ENCODE results near the gene PRR3. TPM values are rescaled to one million over a fixed set of nuclear protein-coding genes. Genes with fewer than 3 reads are reported as not detected.

The PRR3 gene
- total and polyA plus RNA-seq, 2 of the 4 experiments (the other 2 are of a cell fraction): 7.2 to 17.3 TPM

GRCh38 chr6:30601436-30601814 lies 44.3 kb downstream of the PRR3 start:
- Histone ChIP-seq H3K36me3 (ENCODE audit: control insufficient read depth, insufficient read depth, low read length) (peaks cover 60% of the 10 kb centered on the region), H2BK20ac (ENCODE audit: low read depth, low read length) (no peak overlapping the region)
- CTCF ChIA-PET: no interaction called here

More at GRCh38 chr6:30601436-30601814, 44.3 kb downstream of the PRR3 start:
- Histone ChIP-seq H4K91ac (ENCODE audit: insufficient read depth, low read depth, low read length) (no peak overlapping the region), H3K18ac (ENCODE audit: low read depth, low read length) (no peak overlapping the region), H2AK9ac (replicated peaks; ENCODE audit: low read depth, low read length, poor library complexity) (no peak overlapping the region), H3K27ac (ENCODE audit: insufficient read depth, low read length) (no peak overlapping the region), H3K4me3 (ENCODE audit: insufficient read depth, low read depth, low read length) (no peak overlapping the region), H2BK15ac (ENCODE audit: low read depth, low read length) (no peak overlapping the region), H3K23ac (ENCODE audit: low read depth, low read length) (no peak overlapping the region), H3K4me1 (ENCODE audit: control insufficient read depth, insufficient read depth, low read length) (no peaks in the 10 kb centered on the region), H3K79me1 (ENCODE audit: low read depth in 1 of 2, low read length in 2 of 2) (peaks cover 9 to 41% of the 10 kb centered on the region in 2 experiments; a peak in 3 of 4 replicates), H3K14ac (replicated peaks; ENCODE audit: low read depth, low read length) (no peak overlapping the region), H3K27me3 (ENCODE audit: control insufficient read depth, insufficient read depth, low read length) (no peaks in the 10 kb centered on the region), H3K56ac (ENCODE audit: extremely low read depth, insufficient read depth, low read length) (no peak overlapping the region), H3K9me3 (ENCODE audit: control insufficient read depth, insufficient read depth, low read length) (no peaks in the 10 kb centered on the region), H4K8ac (ENCODE audit: low read depth in 2 of 2, low read length in 2 of 2) (no peak overlapping the region), H3K9me1 (ENCODE audit: insufficient read depth, low read length) (0 out of 2 replicates have a peak, but pooled peaks cover 5% of the 10 kb centered on the region), H3K4me2 (ENCODE audit: low read depth, low read length) (no peak overlapping the region), H2AFZ (replicated peaks; ENCODE audit: low read length, poor library complexity) (no peak overlapping the region), H3K4ac (ENCODE audit: low read depth, low read length) (no peak overlapping the region), H3K9ac (ENCODE audit: low read depth, low read length) (no peak overlapping the region), H4K5ac (ENCODE audit: low read depth, low read length) (no peak overlapping the region), H2AK5ac (ENCODE audit: low read depth, low read length) (no peak overlapping the region), H2BK120ac (ENCODE audit: low read depth, low read length) (no peak overlapping the region), H4K20me1 (ENCODE audit: insufficient read depth, low read length) (peaks cover 56% of the 10 kb centered on the region), H2BK5ac (ENCODE audit: low read depth, low read length, poor library complexity, severe bottlenecking) (no peak overlapping the region)
- no TSS peak for BruUV-seq (replicated peaks)
- dilution Hi-C loops (cut with HindIII; ENCODE audit: low sequenced_read_pairs, unreplicated experiment) (no loop called here), intact Hi-C loops (cut with micrococcal nuclease) (no loop called here), in situ Hi-C loops (cut with MboI; ENCODE audit: low sequenced_read_pairs) (no loop called here)
- WGBS, 2 experiments (ENCODE audit: extremely low coverage in 2 of 2, insufficient read length in 1 of 2): 86% methylated on average over 1 of the region's 6 CpGs; no CpG with 5 or more reads in 1 of the 2 experiments
- ATAC-seq (ENCODE audit: low read depth): no peak
- no peak for DNase-seq
- POLR2A ChIA-PET (ENCODE audit: unreplicated experiment): interaction anchor here (2.2 kb wide), 1 partner anchor 14 kb away, joined by 8 read pairs; no protein-coding TSS in a partner anchor
- TF ChIP-seq RCOR1 (IDR thresholded peaks at IDR 0.05; ENCODE audit: insufficient replicate concordance, low read length) (no peak), MXI1 (IDR thresholded peaks at IDR 0.05; ENCODE audit: borderline replicate concordance, low read depth, low read length) (no peak), RAD21 (IDR thresholded peaks at IDR 0.05; ENCODE audit: low read length) (no peak), BHLHE40 (IDR thresholded peaks at IDR 0.05; ENCODE audit: low read depth, low read length) (no peak), FOS (IDR thresholded peaks at IDR 0.05; ENCODE audit: low read depth, low read length) (no peak), POLR2A (IDR thresholded peaks at IDR 0.05; ENCODE audit: low read depth, low read length) (no peak), NFE2L2 (IDR thresholded peaks at IDR 0.05; ENCODE audit: low read depth, low read length) (no peak), SMC3 (IDR thresholded peaks at IDR 0.05; ENCODE audit: low read depth, low read length) (no peak)
- TF ChIP-seq, protein P1, sequence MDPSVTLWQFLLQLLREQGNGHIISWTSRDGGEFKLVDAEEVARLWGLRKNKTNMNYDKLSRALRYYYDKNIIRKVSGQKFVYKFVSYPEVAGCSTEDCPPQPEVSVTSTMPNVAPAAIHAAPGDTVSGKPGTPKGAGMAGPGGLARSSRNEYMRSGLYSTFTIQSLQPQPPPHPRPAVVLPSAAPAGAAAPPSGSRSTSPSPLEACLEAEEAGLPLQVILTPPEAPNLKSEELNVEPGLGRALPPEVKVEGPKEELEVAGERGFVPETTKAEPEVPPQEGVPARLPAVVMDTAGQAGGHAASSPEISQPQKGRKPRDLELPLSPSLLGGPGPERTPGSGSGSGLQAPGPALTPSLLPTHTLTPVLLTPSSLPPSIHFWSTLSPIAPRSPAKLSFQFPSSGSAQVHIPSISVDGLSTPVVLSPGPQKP (IDR thresholded peaks at IDR 0.05; ENCODE audit: borderline replicate concordance, low read depth, low read length): no peak
